HepG2 (cell line): ENCODE data around the gene RIPK3. TPM values are rescaled to one million over a fixed set of nuclear protein-coding genes. Genes with fewer than 3 reads are reported as not detected.

Source experiments
- ARID3A ChIP-seq: IDR thresholded peaks from 2 replicates; pipeline ENCODE4 v1.6.1; 2012; ENCODE audit warnings: low read depth, low read length, improper control_type of control experiment
- BATF2 ChIP-seq: sonication (generic); formaldehyde crosslinking; IDR thresholded peaks from 2 replicates; pipeline ENCODE4 v1.8.0; 2022; ENCODE audit warnings: mild to moderate bottlenecking, missing genetic modification reagents, moderate library complexity
- CSRNP1 ChIP-seq: sonication (generic); formaldehyde crosslinking; IDR thresholded peaks from 2 replicates; pipeline ENCODE4 v1.8.1; 2023; ENCODE audit warnings: mild to moderate bottlenecking, missing genetic modification reagents
- ESRRA ChIP-seq: sonication (generic); formaldehyde crosslinking; IDR thresholded peaks from 2 replicates; pipeline ENCODE4 v1.5.1; 2020; ENCODE audit warnings: mild to moderate bottlenecking, low read depth, missing genetic modification reagents
- HIVEP1 ChIP-seq: sonication (generic); formaldehyde crosslinking; IDR thresholded peaks from 2 replicates; pipeline ENCODE4 v1.4.0; 2020; ENCODE audit warnings: mild to moderate bottlenecking, missing genetic modification reagents
- IRF9 ChIP-seq: sonication (generic); formaldehyde crosslinking; IDR thresholded peaks from 2 replicates; pipeline ENCODE4 v1.8.0; 2022; ENCODE audit warnings: missing genetic modification reagents, mild to moderate bottlenecking, borderline replicate concordance
- KDM6A ChIP-seq: IDR thresholded peaks from 2 replicates; pipeline ENCODE4 v1.6.1; 2016; ENCODE audit warnings: low read depth
- NONO ChIP-seq, 2 experiments: fragments of 450-650 bp in 1 of 2; sonication (generic) in 1 of 2; formaldehyde crosslinking in 1 of 2; IDR thresholded peaks in 1 of 2; conservative IDR thresholded peaks in 1 of 2; 2 replicates each; pipeline versions ENCODE4 v1.6.1 to v1.8.0; 2017 to 2022; ENCODE audit warnings: mild to moderate bottlenecking in 1 of 2, missing genetic modification reagents in 1 of 2, moderate library complexity in 1 of 2
- PCBP1 ChIP-seq: fragments of 200-400 bp; formaldehyde crosslinking; IDR thresholded peaks from 2 replicates; pipeline ENCODE4 v1.6.1; 2017; ENCODE audit warnings: mild to moderate bottlenecking, low read depth, low read length, borderline replicate concordance
- SMARCC2 ChIP-seq: fragments of 450-650 bp; IDR thresholded peaks from 2 replicates; pipeline ENCODE4 v1.6.1; 2017; ENCODE audit warnings: antibody characterized with exemption, mild to moderate bottlenecking
- TAF1 ChIP-seq: sonication (generic); formaldehyde crosslinking; IDR thresholded peaks from 2 replicates; pipeline ENCODE4 v1.4.0; 2020; ENCODE audit warnings: missing genetic modification reagents
- TFDP2 ChIP-seq: sonication (generic); formaldehyde crosslinking; IDR thresholded peaks from 2 replicates; pipeline ENCODE4 v1.4.0; 2020; ENCODE audit warnings: missing genetic modification reagents
- U2AF1 ChIP-seq: fragments of 200-400 bp; formaldehyde crosslinking; optimal IDR thresholded peaks from 2 replicates; pipeline ENCODE3; 2017; ENCODE audit warnings: mild to moderate bottlenecking, low read depth, low read length
- ZBTB38 ChIP-seq: sonication (generic); formaldehyde crosslinking; IDR thresholded peaks from 2 replicates; pipeline ENCODE4 v1.5.1; 2020; ENCODE audit warnings: mild to moderate bottlenecking, missing genetic modification reagents
- ZMAT3 ChIP-seq: sonication (generic); formaldehyde crosslinking; conservative IDR thresholded peaks from 2 replicates; pipeline ENCODE4 v1.7.0; 2021; ENCODE audit warnings: missing genetic modification reagents
- ZNF652 ChIP-seq: IDR thresholded peaks from 2 replicates; pipeline ENCODE4 v1.6.1; 2016; ENCODE audit warnings: low read depth, borderline replicate concordance
- ZNF703 ChIP-seq: sonication (generic); formaldehyde crosslinking; IDR thresholded peaks from 2 replicates; pipeline ENCODE4 v1.5.1; 2020; ENCODE audit warnings: missing genetic modification reagents, mild to moderate bottlenecking, moderate library complexity, borderline replicate concordance
- ZNF710 ChIP-seq: sonication (generic); formaldehyde crosslinking; IDR thresholded peaks from 2 replicates; pipeline ENCODE4 v1.5.0; 2020; ENCODE audit warnings: mild to moderate bottlenecking, missing genetic modification reagents, borderline replicate concordance
- ZNF766 ChIP-seq: sonication (generic); formaldehyde crosslinking; IDR thresholded peaks from 2 replicates; pipeline ENCODE4 v1.5.0; 2020; ENCODE audit warnings: missing genetic modification reagents, borderline replicate concordance
- ZNF790 ChIP-seq: sonication (generic); formaldehyde crosslinking; IDR thresholded peaks from 2 replicates; pipeline ENCODE4 v1.8.0; 2022; ENCODE audit warnings: missing genetic modification reagents, mild to moderate bottlenecking, borderline replicate concordance
- ZNF883 ChIP-seq: sonication (generic); formaldehyde crosslinking; IDR thresholded peaks from 2 replicates; pipeline ENCODE4 v1.5.1; 2020; ENCODE audit warnings: mild to moderate bottlenecking, missing genetic modification reagents; ENCODE audit errors: not compliant biosample characterization
- ZSCAN21 ChIP-seq: sonication (generic); formaldehyde crosslinking; IDR thresholded peaks from 2 replicates; pipeline ENCODE4 v1.8.0; 2022; ENCODE audit warnings: mild to moderate bottlenecking, missing genetic modification reagents, moderate library complexity, borderline replicate concordance
- polyA plus RNA-seq, 8 experiments: library from polyadenylated mRNA; depleted of rRNA in 3 of 8; stranded (reverse) in 7 of 8; unstranded in 1 of 8; fragments of >200 nt; fragmentation: Illumina TruSeq in 4 of 8; extraction: Trizol in 4 of 8; gene quantifications; 2 replicates each; pipeline versions ENCODE4 v1.2.1 to v1.2.3, GENCODE V29; 2011 to 2016; ENCODE audit warnings: low read depth in 4 of 8, missing spikeins in 1 of 8, mixed read lengths in 1 of 8; ENCODE audit not compliant: insufficient read depth in 1 of 8
- total RNA-seq, 5 experiments: library from RNA; depleted of rRNA; stranded (reverse); fragments of >200 nt; fragmentation: Illumina TruSeq; extraction: Trizol; gene quantifications; 2 replicates each; pipeline ENCODE4 v1.2.3, GENCODE V29; 2016; ENCODE audit warnings: low read depth in 1 of 5

Gene RIPK3
- total and polyA plus RNA-seq, 2 of the 13 experiments (the other 11 are each of a cell fraction or from before 2014, with no cell fraction given), result not detected

- TF ChIP-seq IRF9 (CRISPR knock-in tag), result no peak
- TF ChIP-seq ZMAT3, result no peak
- TF ChIP-seq ZSCAN21 (CRISPR knock-in tag), result no peak
- TF ChIP-seq KDM6A (CRISPR knock-in tag), result no peak
- no peak for TF ChIP-seq BATF2
- peak; percentile 100 for TF ChIP-seq ZBTB38 (CRISPR knock-in tag)
- no peak for TF ChIP-seq ZNF652 (CRISPR knock-in tag)
- TF ChIP-seq HIVEP1 (CRISPR knock-in tag), result no peak
- no peak for TF ChIP-seq ZNF710 (CRISPR knock-in tag)
- 0 out of 2 replicates have a peak, but pooled peaks have one; percentile 40 for TF ChIP-seq TFDP2 (CRISPR knock-in tag)
- TF ChIP-seq ZNF883 (CRISPR knock-in tag), result peak; percentile 7
- TF ChIP-seq SMARCC2, result no peak
- no peak for TF ChIP-seq PCBP1
- TF ChIP-seq ZNF703 (CRISPR knock-in tag), result no peak
- TF ChIP-seq U2AF1, result no peak
- no peak for TF ChIP-seq ESRRA (CRISPR knock-in tag)
- TF ChIP-seq TAF1 (CRISPR knock-in tag), result no peak
- peak; percentile 23; the same call in 1 of the 2 replicates for TF ChIP-seq ARID3A
- 0 out of 2 replicates have a peak, but pooled peaks have one; percentile 21 for TF ChIP-seq ZNF766 (CRISPR knock-in tag)
- peak; percentile 15; the same call in 1 of the 2 replicates for TF ChIP-seq CSRNP1 (CRISPR knock-in tag)
- TF ChIP-seq ZNF790 (CRISPR knock-in tag), result no peak
- no peak for TF ChIP-seq NONO (IDR thresholded peaks at IDR 0.05)
- no peak for TF ChIP-seq NONO (CRISPR knock-in tag; conservative IDR thresholded peaks at IDR 0.05)
Observed at GRCh38 chr14:24307156-24307574, 32.6 kb downstream of the RIPK3 start (continued).
